Measurements from ENCODE around the gene SLC25A30. TPM values are rescaled to one million over a fixed set of nuclear protein-coding genes. Genes with fewer than 3 reads are reported as not detected.
"Not testable (repeated sequence)": the region's sequence is repeated elsewhere in the genome, so short reads cannot be mapped to it uniquely, and the experiment has no call there.

The SLC25A30 gene
- total RNA-seq, 2 experiments from 2014 or later, result 23.2 to 28.6 TPM

- Mint-ChIP-seq H3K36me3 (ENCODE audit: low read depth) (peaks cover 68% of the 10 kb centered on the region), H3K4me1 (ENCODE audit: low read depth) (peaks cover 7% of the 10 kb centered on the region), H3K9me3 (no peaks in the 10 kb centered on the region), H3K4me3 (no peak overlapping the region), H3K27me3 (no peaks in the 10 kb centered on the region), H3K27ac (no peak overlapping the region)
- intact Hi-C loops (cut with DNase I, micrococcal nuclease), result no loop called here
- no peak overlapping the region for H3K27ac ChIP-seq (ENCODE audit: low read depth in 1 of 2, low read length in 2 of 2)
- H3K9me3 ChIP-seq (ENCODE audit: control insufficient read depth in 1 of 2, insufficient read depth in 1 of 2, low read length in 2 of 2), result no peaks in the 10 kb centered on the region
- no peaks in the 10 kb centered on the region for H3K27me3 ChIP-seq (ENCODE audit: control insufficient read depth in 1 of 2, insufficient read depth in 2 of 2, low read length in 2 of 2)
- DNase-seq (no peak), ATAC-seq (ENCODE audit: poor library complexity) (no peak)
- TF ChIP-seq CTCF (IDR thresholded peaks at IDR 0.05), result no peak
- peaks cover 53% of the 10 kb centered on the region for H3K36me3 ChIP-seq (ENCODE audit: insufficient read depth, low read length)
- H3K4me3 ChIP-seq (ENCODE audit: low read length), result no peak overlapping the region
- ChIA-PET POLR2A (interaction anchor here (1.0 kb wide), 1 partner anchor 15 kb away, joined by 5 read pairs; no protein-coding TSS in a partner anchor), CTCF (no interaction called here)
- no peaks in the 10 kb centered on the region for H3K4me1 ChIP-seq (ENCODE audit: insufficient read depth, low read length)
Observed at GRCh38 chr13:45352031-45352430, 66.1 kb downstream of the SLC25A30 start.

GRCh38 chr13:45350152-45350551 lies 68.0 kb downstream of the SLC25A30 start:
- DNase-seq (no peak), ATAC-seq (ENCODE audit: poor library complexity) (no peak)
- H3K27me3 Mint-ChIP-seq, result no peaks in the 10 kb centered on the region
- H3K4me3 Mint-ChIP-seq, result no peak overlapping the region
- Histone ChIP-seq H3K27ac (ENCODE audit: low read depth in 1 of 2, low read length in 2 of 2) (no peak overlapping the region), H3K4me3 (ENCODE audit: low read length) (no peak overlapping the region), H3K4me1 (ENCODE audit: insufficient read depth, low read length) (no peaks in the 10 kb centered on the region), H3K9me3 (ENCODE audit: control insufficient read depth in 1 of 2, insufficient read depth in 1 of 2, low read length in 2 of 2) (no peaks in the 10 kb centered on the region), H3K36me3 (ENCODE audit: insufficient read depth, low read length) (peaks cover 47% of the 10 kb centered on the region), H3K27me3 (ENCODE audit: control insufficient read depth in 1 of 2, insufficient read depth in 2 of 2, low read length in 2 of 2) (no peaks in the 10 kb centered on the region)
- peaks cover 66% of the 10 kb centered on the region for H3K36me3 Mint-ChIP-seq (ENCODE audit: low read depth)
- H3K9me3 Mint-ChIP-seq, result no peaks in the 10 kb centered on the region
- CTCF ChIA-PET, result no interaction called here
- POLR2A ChIA-PET, result no interaction called here
- no peak overlapping the region for H3K27ac Mint-ChIP-seq
- TF ChIP-seq CTCF (IDR thresholded peaks at IDR 0.05), result no peak
- intact Hi-C loops (cut with DNase I, micrococcal nuclease), result no loop called here
- no peaks in the 10 kb centered on the region for H3K4me1 Mint-ChIP-seq (ENCODE audit: low read depth)

- Histone ChIP-seq H3K9me3 (ENCODE audit: control insufficient read depth in 1 of 2, insufficient read depth in 1 of 2, low read length in 2 of 2) (no peaks in the 10 kb centered on the region), H3K27me3 (ENCODE audit: control insufficient read depth in 1 of 2, insufficient read depth in 2 of 2, low read length in 2 of 2) (no peaks in the 10 kb centered on the region), H3K4me3 (ENCODE audit: low read length) (no peak overlapping the region), H3K27ac (ENCODE audit: low read depth in 1 of 2, low read length in 2 of 2) (no peak overlapping the region), H3K36me3 (ENCODE audit: insufficient read depth, low read length) (peaks cover 51% of the 10 kb centered on the region), H3K4me1 (ENCODE audit: insufficient read depth, low read length) (no peaks in the 10 kb centered on the region)
- Mint-ChIP-seq H3K4me1 (ENCODE audit: low read depth) (peaks cover 2% of the 10 kb centered on the region), H3K4me3 (no peak overlapping the region), H3K27me3 (no peaks in the 10 kb centered on the region), H3K9me3 (no peaks in the 10 kb centered on the region), H3K27ac (no peak overlapping the region), H3K36me3 (ENCODE audit: low read depth) (peaks cover 68% of the 10 kb centered on the region)
- no peak for TF ChIP-seq CTCF (IDR thresholded peaks at IDR 0.05)
- POLR2A ChIA-PET, result no interaction called here
- CTCF ChIA-PET, result no interaction called here
- no peak for DNase-seq
- no peak for ATAC-seq (ENCODE audit: poor library complexity)
- intact Hi-C loops (cut with DNase I, micrococcal nuclease), result loop anchor here in 1 of 2 experiments (10.0 kb wide), 1 partner anchor 705 kb away; the partner anchor contains the start of gene ZC3H13
Observed at GRCh38 chr13:45349438-45349837, 68.7 kb downstream of the SLC25A30 start.

GRCh38 chr13:45344064-45344463 lies 74.1 kb downstream of the SLC25A30 start:
- H3K9me3 Mint-ChIP-seq; H3K4me3 Mint-ChIP-seq; H3K27ac ChIP-seq (ENCODE audit: low read depth in 1 of 2, low read length in 2 of 2); ATAC-seq (ENCODE audit: poor library complexity); H3K27ac Mint-ChIP-seq; DNase-seq; H3K27me3 Mint-ChIP-seq; H3K27me3 ChIP-seq (ENCODE audit: control insufficient read depth in 1 of 2, insufficient read depth in 2 of 2, low read length in 2 of 2); H3K9me3 ChIP-seq (ENCODE audit: control insufficient read depth in 1 of 2, insufficient read depth in 1 of 2, low read length in 2 of 2); H3K4me3 ChIP-seq (ENCODE audit: low read length): not testable (repeated sequence)
- Histone ChIP-seq H3K36me3 (ENCODE audit: insufficient read depth, low read length) (peaks cover 33% of the 10 kb centered on the region), H3K4me1 (ENCODE audit: insufficient read depth, low read length) (peaks cover 19% of the 10 kb centered on the region)
- intact Hi-C loops (cut with DNase I, micrococcal nuclease), result loop anchor here in 1 of 2 experiments (10.0 kb wide), 1 partner anchor 711 kb away; the partner anchor contains the start of gene ZC3H13
- peaks cover 38% of the 10 kb centered on the region for H3K4me1 Mint-ChIP-seq (ENCODE audit: low read depth)
- peaks cover 70% of the 10 kb centered on the region for H3K36me3 Mint-ChIP-seq (ENCODE audit: low read depth)
- ChIA-PET POLR2A (interaction anchor here (1.2 kb wide), 1 partner anchor 14 kb away, joined by 4 read pairs; no protein-coding TSS in a partner anchor), CTCF (interaction anchor here (1.2 kb wide), 1 partner anchor 24 kb away, joined by 4 read pairs; no protein-coding TSS in a partner anchor)
